Keratinocyte (primary cell): ENCODE measurements around the gene JPH2.

ENCODE experiments used
- CTCF ChIP-seq, 3 experiments: IDR thresholded peaks in 1 of 3; conservative IDR thresholded peaks in 1 of 3; optimal IDR thresholded peaks in 1 of 3; 2 replicates in 2 of 3; 3 replicates in 1 of 3; pipeline versions ENCODE3 to v1.5.1; 2011; ENCODE audit warnings: low read length in 3 of 3, mild to moderate bottlenecking in 3 of 3, moderate library complexity in 2 of 3, control low read depth in 1 of 3, inconsistent platforms in 1 of 3; ENCODE audit not compliant: insufficient read depth in 2 of 3; ENCODE audit errors: extremely low read depth in 1 of 3
- EZH2 ChIP-seq: IDR thresholded peaks from one replicate; pipeline ENCODE4 v1.6.1; 2012; ENCODE audit warnings: inconsistent platforms, mild to moderate bottlenecking, low read length, moderate library complexity

GRCh38 chr20:44104798-44105517 is 82.0 kb downstream of the JPH2 start:
- TF ChIP-seq CTCF (optimal IDR thresholded peaks at IDR 0.05 in 1 of 3, IDR thresholded peaks at IDR 0.05 in 1 of 3, conservative IDR thresholded peaks at IDR 0.05 in 1 of 3; ENCODE audit: extremely low read depth in 1 of 3, insufficient read depth in 2 of 3, low read length in 3 of 3) (no peak), EZH2 (no peak)
